IMR-90 (cell line): ENCODE data around the gene MEGF9. TPM values are rescaled to one million over a fixed set of nuclear protein-coding genes. Genes with fewer than 3 reads are reported as not detected.

Source experiments
- ATAC-seq: fragments of 200-7000 bp; cut with Tn5 transposase; 2 replicates; pipeline ENCODE4 v1.9.1; 2020; ENCODE audit warnings: low read depth, mild to moderate bottlenecking, moderate library complexity
- BruUV-seq: library from RNA; stranded (reverse); fragments of 400-500 nt; replicated peaks from 2 replicates; lab custom pipeline; 2021; lab: Mats Ljungman, UMichigan
- CTCF ChIA-PET: fragments of 300-600 bp; formaldehyde crosslinking; extraction: SDS; loops from one replicate; lab custom pipeline; 2021; ENCODE audit warnings: antibody characterized with exemption; lab: Yijun Ruan, JAX
- POLR2A ChIA-PET: fragments of 300-600 bp; sonication (Branson Sonifier 250); formaldehyde crosslinking; loops from one replicate; lab custom pipeline; 2022; ENCODE audit warnings: antibody characterized with exemption; ENCODE audit not compliant: unreplicated experiment; lab: Charles Lee
- DNase-seq: peaks from one replicate; pipeline ENCODE4 v3.0.0; 2013
- H2AFZ ChIP-seq: replicated peaks from 2 replicates; pipeline ENCODE3; 2013; ENCODE audit warnings: low read length, mild to moderate bottlenecking; ENCODE audit not compliant: poor library complexity
- H2AK5ac ChIP-seq: 2 replicates; pipeline ENCODE4 v1.6.1; 2013; ENCODE audit warnings: low read depth, low read length, inconsistent platforms
- H2AK9ac ChIP-seq: replicated peaks from 2 replicates; pipeline ENCODE3; 2013; ENCODE audit warnings: mild to moderate bottlenecking, low read depth, low read length, moderate library complexity; ENCODE audit not compliant: poor library complexity
- H2BK120ac ChIP-seq: 2 replicates; pipeline ENCODE4 v1.6.1; 2013; ENCODE audit warnings: low read depth, low read length, inconsistent platforms
- H2BK15ac ChIP-seq: 3 replicates; pipeline ENCODE4 v1.6.1; 2013; ENCODE audit warnings: low read depth, low read length, inconsistent platforms
- H2BK20ac ChIP-seq: 2 replicates; pipeline ENCODE4 v1.6.1; 2013; ENCODE audit warnings: low read depth, mild to moderate bottlenecking, inconsistent platforms, low read length, moderate library complexity
- H2BK5ac ChIP-seq: 2 replicates; pipeline ENCODE4 v1.6.1; 2013; ENCODE audit warnings: mild to moderate bottlenecking, low read depth, low read length, inconsistent platforms; ENCODE audit not compliant: poor library complexity, severe bottlenecking
- H3K14ac ChIP-seq: replicated peaks from 2 replicates; pipeline ENCODE4 v1.6.1; 2013; ENCODE audit warnings: low read depth, low read length, inconsistent platforms
- H3K18ac ChIP-seq: 2 replicates; pipeline ENCODE4 v1.6.1; 2013; ENCODE audit warnings: low read depth, low read length, control low read depth
- H3K23ac ChIP-seq: 2 replicates; pipeline ENCODE4 v1.6.1; 2013; ENCODE audit warnings: low read depth, low read length, inconsistent platforms
- H3K27ac ChIP-seq: 2 replicates; pipeline ENCODE4 v1.5.1; 2013; ENCODE audit warnings: mild to moderate bottlenecking, control low read depth, low read length; ENCODE audit not compliant: insufficient read depth
- H3K27me3 ChIP-seq: 2 replicates; pipeline ENCODE4 v1.6.1; 2013; ENCODE audit warnings: low read length; ENCODE audit not compliant: control insufficient read depth, insufficient read depth
- H3K36me3 ChIP-seq: 2 replicates; pipeline ENCODE4 v1.6.1; 2013; ENCODE audit warnings: low read length, mixed read lengths; ENCODE audit not compliant: control insufficient read depth, insufficient read depth
- H3K4ac ChIP-seq: 2 replicates; pipeline ENCODE4 v1.6.1; 2013; ENCODE audit warnings: low read depth, low read length, inconsistent platforms
- H3K4me1 ChIP-seq: 2 replicates; pipeline ENCODE4 v1.6.1; 2013; ENCODE audit warnings: low read length, mixed read lengths; ENCODE audit not compliant: control insufficient read depth, insufficient read depth
- H3K4me2 ChIP-seq: 2 replicates; pipeline ENCODE4 v1.6.1; 2013; ENCODE audit warnings: low read depth, mild to moderate bottlenecking, control low read depth, low read length, moderate library complexity
- H3K4me3 ChIP-seq: 2 replicates; pipeline ENCODE4 v1.5.1; 2013; ENCODE audit warnings: low read depth, mild to moderate bottlenecking, control low read depth, low read length, moderate library complexity; ENCODE audit not compliant: insufficient read depth
- H3K56ac ChIP-seq: 2 replicates; pipeline ENCODE4 v1.6.1; 2013; ENCODE audit warnings: low read length, inconsistent platforms; ENCODE audit not compliant: insufficient read depth; ENCODE audit errors: extremely low read depth
- H3K79me1 ChIP-seq, 2 experiments: 2 replicates each; pipeline ENCODE4 v1.6.1; 2013; ENCODE audit warnings: low read length in 2 of 2, inconsistent platforms in 1 of 2, low read depth in 1 of 2
- H3K9ac ChIP-seq: 2 replicates; pipeline ENCODE4 v1.6.1; 2013; ENCODE audit warnings: low read depth, low read length, control low read depth
- H3K9me1 ChIP-seq: 2 replicates; pipeline ENCODE4 v1.6.1; 2013; ENCODE audit warnings: low read length, inconsistent platforms; ENCODE audit not compliant: insufficient read depth
- H3K9me3 ChIP-seq: 2 replicates; pipeline ENCODE4 v1.6.1; 2013; ENCODE audit warnings: low read length; ENCODE audit not compliant: control insufficient read depth, insufficient read depth
- H4K20me1 ChIP-seq: 2 replicates; pipeline ENCODE4 v1.6.1; 2013; ENCODE audit warnings: low read length, inconsistent platforms; ENCODE audit not compliant: insufficient read depth
- H4K5ac ChIP-seq: 2 replicates; pipeline ENCODE4 v1.6.1; 2013; ENCODE audit warnings: mild to moderate bottlenecking, low read depth, low read length, control low read depth
- H4K8ac ChIP-seq, 2 experiments: 2 replicates each; pipeline ENCODE4 v1.6.1; 2013; ENCODE audit warnings: low read depth in 2 of 2, low read length in 2 of 2, control low read depth in 1 of 2, inconsistent platforms in 1 of 2
- H4K91ac ChIP-seq: 2 replicates; pipeline ENCODE4 v1.6.1; 2013; ENCODE audit warnings: low read depth, low read length, inconsistent platforms; ENCODE audit not compliant: insufficient read depth
- POLR2A ChIP-seq: IDR thresholded peaks from 2 replicates; pipeline ENCODE4 v1.6.1; 2012; ENCODE audit warnings: mild to moderate bottlenecking, low read depth, low read length
- WGBS, 2 experiments: methylation state at CpG; one replicate each; pipeline versions ENCODE4 v1.1.5 to v1.1.7; 2013; ENCODE audit warnings: missing lambda C conversion rate in 2 of 2; ENCODE audit not compliant: insufficient read length in 1 of 2; ENCODE audit errors: extremely low coverage in 2 of 2; 5-methylcytosine and 5-hydroxymethylcytosine counted together
- dilution Hi-C: fragments of 300-500 bp; cut with HindIII; formaldehyde crosslinking; loops from one replicate; pipeline ENCODE4 v1.14.3; 2018; ENCODE audit warnings: low sequenced_read_pairs; ENCODE audit not compliant: unreplicated experiment
- in situ Hi-C: fragments of 300-500 bp; cut with MboI; formaldehyde crosslinking; loops from 3 replicates; pipeline ENCODE4 v1.14.3; 2019; ENCODE audit warnings: low sequenced_read_pairs, inconsistent platforms, mixed read lengths
- intact Hi-C: fragments of 100-400 bp; cut with micrococcal nuclease; formaldehyde crosslinking; loops from 2 replicates; pipeline ENCODE4 v1.10.0; 2022
- polyA plus RNA-seq, 3 experiments: library from polyadenylated mRNA; depleted of rRNA; stranded (reverse); fragments of >200 nt; gene quantifications; 2 replicates each; pipeline ENCODE4 v1.2.3, GENCODE V29; 2012; ENCODE audit warnings: low replicate concordance in 1 of 3
- total RNA-seq: library from RNA; depleted of rRNA; stranded (reverse); fragments of >200 nt; gene quantifications from 2 replicates; pipeline ENCODE4 v1.2.3, GENCODE V29; 2012

Gene MEGF9
- total and polyA plus RNA-seq, 2 of the 4 experiments (the other 2 are of a cell fraction), result 3.4 TPM

GRCh38 chr9:120562861-120563443, 151.3 kb downstream of the MEGF9 start:
- ATAC-seq (no peak), DNase-seq (no peak)
- Histone ChIP-seq H2BK120ac (no peak overlapping the region), H3K4me1 (no peaks in the 10 kb centered on the region), H2BK20ac (no peak overlapping the region), H2AK5ac (no peak overlapping the region), H3K14ac (no peak overlapping the region), H2BK5ac (no peak overlapping the region), H3K9me1 (peaks cover 10% of the 10 kb centered on the region), H4K5ac (no peak overlapping the region), H3K79me1 (peaks cover 30 to 51% of the 10 kb centered on the region in 2 experiments), H3K18ac (no peak overlapping the region), H3K27ac (no peak overlapping the region), H4K20me1 (0 out of 2 replicates have a peak, but pooled peaks cover 3% of the 10 kb centered on the region), H3K9me3 (no peaks in the 10 kb centered on the region), H3K9ac (no peak overlapping the region), H4K91ac (no peak overlapping the region), H3K56ac (no peak overlapping the region), H3K27me3 (no peaks in the 10 kb centered on the region), H2AFZ (no peak overlapping the region), H2BK15ac (no peak overlapping the region), H4K8ac (no peak overlapping the region), H2AK9ac (no peak overlapping the region), H3K4ac (no peak overlapping the region), H3K4me3 (no peak overlapping the region), H3K36me3 (peaks cover 14% of the 10 kb centered on the region), H3K4me2 (no peak overlapping the region), H3K23ac (no peak overlapping the region)
- POLR2A ChIA-PET, result no interaction called here
- TF ChIP-seq POLR2A, result no peak
- BruUV-seq, result no TSS peak
- dilution Hi-C loops, result no loop called here
- WGBS, 2 experiments, result 84% methylated on average over 5 of the region's 8 CpGs; no CpG with 5 or more reads in 1 of the 2 experiments
- in situ Hi-C loops, result no loop called here
- CTCF ChIA-PET, result no interaction called here
- intact Hi-C loops, result no loop called here
